AG04450 (cell line): ENCODE results near the gene NTNG2. TPM values are rescaled to one million over a fixed set of nuclear protein-coding genes. Genes with fewer than 3 reads are reported as not detected.

ENCODE experiments used
- CTCF ChIA-PET: fragments of 300-600, 350-600 bp; formaldehyde crosslinking; extraction: SDS; loops from one replicate; lab custom pipeline; 2022; ENCODE audit warnings: antibody characterized with exemption, inconsistent platforms; lab: Charles Lee
- POLR2A ChIA-PET: fragments of 350-600 bp; formaldehyde crosslinking; extraction: SDS; loops from one replicate; lab custom pipeline; 2021; ENCODE audit warnings: antibody characterized with exemption, inconsistent platforms; lab: Yijun Ruan, JAX
- DNase-seq: peaks from one replicate; pipeline ENCODE4 v3.0.0-alpha.2; 2011; ENCODE audit warnings: low read depth, low spot score
- H3K27ac ChIP-seq: one replicate; pipeline ENCODE4 v1.5.1; 2012; ENCODE audit warnings: low read depth, low read length, control low read depth
- H3K27me3 ChIP-seq: one replicate; pipeline ENCODE4 v1.6.0; 2012; ENCODE audit warnings: low read length; ENCODE audit not compliant: control insufficient read depth, insufficient read depth
- H3K4me3 ChIP-seq: 2 replicates; pipeline ENCODE4 v1.5.1; 2011; ENCODE audit warnings: mild to moderate bottlenecking, low read depth, low read length, control low read depth
- H3K9me3 ChIP-seq: 2 replicates; pipeline ENCODE4 v1.5.1; 2012; ENCODE audit warnings: low read length; ENCODE audit not compliant: control insufficient read depth, insufficient read depth
- CTCF ChIP-seq: IDR thresholded peaks from 2 replicates; pipeline ENCODE4 v1.5.1; 2011; ENCODE audit warnings: low read depth, low read length, control low read depth, inconsistent platforms
- polyA plus RNA-seq: library from polyadenylated mRNA; depleted of rRNA; stranded (reverse); fragments of >200 nt; gene quantifications from 2 replicates; pipeline ENCODE4 v1.2.3, GENCODE V29; 2011

Gene NTNG2
- polyA plus RNA-seq, 1 experiment = 0.93 TPM

GRCh38 chr9:132274861-132275260 is 113.0 kb downstream of the NTNG2 start:
- Histone ChIP-seq H3K27ac (no peak overlapping the region), H3K4me3 (no peak overlapping the region), H3K27me3 (no peaks in the 10 kb centered on the region), H3K9me3 (no peaks in the 10 kb centered on the region)
- no peak for DNase-seq
- ChIA-PET POLR2A (no interaction called here), CTCF (interaction anchor here (1.3 kb wide), 1 partner anchor 519 kb away, joined by 3 read pairs; no protein-coding TSS in a partner anchor)
- TF ChIP-seq CTCF = no peak

- TF ChIP-seq CTCF = no peak
- CTCF ChIA-PET = interaction anchor here (2.2 kb wide), 1 partner anchor 14 kb away, joined by 26 read pairs; no protein-coding TSS in a partner anchor
- H3K4me3 ChIP-seq = no peak overlapping the region
- no peaks in the 10 kb centered on the region for H3K27me3 ChIP-seq
- POLR2A ChIA-PET = no interaction called here
- DNase-seq = no peak
- no peak overlapping the region for H3K27ac ChIP-seq
- H3K9me3 ChIP-seq = no peaks in the 10 kb centered on the region
Measured at GRCh38 chr9:132283165-132283564, 121.3 kb downstream of the NTNG2 start.

GRCh38 chr9:132283863-132284262 is 122.0 kb downstream of the NTNG2 start:
- DNase-seq = no peak

GRCh38 chr9:132287256-132287760 is 125.5 kb downstream of the NTNG2 start:
- no peaks in the 10 kb centered on the region for H3K27me3 ChIP-seq
- ChIA-PET POLR2A (no interaction called here), CTCF (interaction anchor here (0.5 to 1.2 kb wide), 3 partner anchors 19 to 541 kb away, joined by 3 to 4 read pairs (median 4); no protein-coding TSS in a partner anchor)
- no peaks in the 10 kb centered on the region for H3K9me3 ChIP-seq
- no peak overlapping the region for H3K4me3 ChIP-seq
- no peak overlapping the region for H3K27ac ChIP-seq
- TF ChIP-seq CTCF = no peak
- DNase-seq = no peak

More at GRCh38 chr9:132283863-132284262, 122.0 kb downstream of the NTNG2 start:
- Histone ChIP-seq H3K27ac (no peak overlapping the region), H3K27me3 (no peaks in the 10 kb centered on the region), H3K9me3 (no peaks in the 10 kb centered on the region), H3K4me3 (no peak overlapping the region)
- CTCF ChIA-PET = interaction anchor here (2.2 kb wide), 1 partner anchor 14 kb away, joined by 26 read pairs; no protein-coding TSS in a partner anchor
- POLR2A ChIA-PET = no interaction called here
- no peak for TF ChIP-seq CTCF

- POLR2A ChIA-PET = no interaction called here
- DNase-seq = no peak
- CTCF ChIA-PET = interaction anchor here (1.4 kb wide), 1 partner anchor 20 kb away, joined by 6 read pairs; no protein-coding TSS in a partner anchor
Measured at GRCh38 chr9:132288361-132288760, 126.5 kb downstream of the NTNG2 start.

More at GRCh38 chr9:132288361-132288760, 126.5 kb downstream of the NTNG2 start:
- TF ChIP-seq CTCF = no peak
- Histone ChIP-seq H3K4me3 (no peak overlapping the region), H3K27me3 (no peaks in the 10 kb centered on the region), H3K27ac (no peak overlapping the region), H3K9me3 (no peaks in the 10 kb centered on the region)
